Colonic mucosa (tissue), 4 donors: ENCODE measurements around the gene CAMKK2. TPM values are rescaled to one million over a fixed set of nuclear protein-coding genes. Genes with fewer than 3 reads are reported as not detected.

Experiments used
- DNase-seq: peaks from one replicate; pipeline ENCODE4 v3.0.0-alpha.2; 2020
- H3K27ac ChIP-seq: fragments of 200-600 bp; one replicate; pipeline ENCODE4 v1.8.0; 2021
- H3K27me3 ChIP-seq: fragments of 200-600 bp; one replicate; pipeline ENCODE4 v1.8.0; 2021
- H3K36me3 ChIP-seq: fragments of 200-600 bp; one replicate; pipeline ENCODE4 v1.8.0; 2021
- H3K4me1 ChIP-seq: fragments of 200-600 bp; one replicate; pipeline ENCODE4 v1.8.0; 2021; ENCODE audit warnings: mild to moderate bottlenecking
- H3K4me3 ChIP-seq: fragments of 200-600 bp; one replicate; pipeline ENCODE4 v1.8.0; 2021
- H3K9ac ChIP-seq, 2 donors: one replicate each; pipeline ENCODE4 v1.7.0; 2013; ENCODE audit warnings: control low read depth in 2 of 2, low read depth in 2 of 2, low read length in 2 of 2
- H3K9me3 ChIP-seq: fragments of 200-600 bp; one replicate; pipeline ENCODE4 v1.8.0; 2021
- intact Hi-C: fragments of 100-400 bp; cut with DNase I; formaldehyde crosslinking; loops from one replicate; pipeline ENCODE4 v1.14.1; 2022
- total RNA-seq, 2 donors: library from RNA; stranded (reverse); fragmentation: NEBNext Ultra II Directional in 1 of 2; extraction: Animal tissue kit (Norgen Biotek cat#: 25700) in 1 of 2; gene quantifications; one replicate each; pipeline ENCODE4 v1.2.1, GENCODE V29; 2021
- TF ChIP-seq, protein P1 (sequence below): fragments of 200-600 bp; IDR thresholded peaks from one replicate; pipeline ENCODE4 v1.8.0; 2022; ENCODE audit warnings: antibody characterized with exemption, mild to moderate bottlenecking
- donor health status: healthy.
- donor health status: DM: no; HTN: no; CAD: no.
- donor health status: DM: no; HTN: no; CAD: no.

Gene CAMKK2
- total RNA-seq, 2 donors from 2014 or later: 34.3 to 44.0 TPM

DNA sequence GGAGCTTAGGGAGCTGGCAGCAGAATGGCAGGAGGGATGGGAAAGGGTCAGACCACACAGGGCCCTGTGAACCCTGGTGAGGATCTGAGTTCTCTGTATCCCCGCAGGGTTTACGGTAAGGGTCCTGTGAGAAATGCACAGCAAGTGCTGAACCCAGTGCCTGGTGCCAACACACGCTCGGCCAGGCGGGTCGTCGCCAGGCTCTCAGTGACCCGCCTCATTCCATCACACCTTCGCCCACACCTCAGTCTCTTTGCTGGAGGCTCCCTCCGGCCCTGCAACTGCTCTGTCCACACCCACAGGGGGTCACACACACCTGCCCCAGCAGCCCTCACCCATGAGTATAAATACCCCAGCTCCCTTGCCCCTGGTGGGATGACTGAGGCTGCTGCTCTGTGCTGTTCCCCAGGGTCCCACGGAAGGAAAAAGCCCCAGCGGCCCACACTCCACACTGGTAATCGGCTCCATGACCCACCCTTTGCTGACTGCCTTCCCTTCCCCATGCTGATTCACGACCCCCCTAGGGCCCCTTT is 23.1 kb downstream of the CAMKK2 start:
- H3K4me3 ChIP-seq: no peak overlapping the region
- H3K27me3 ChIP-seq: no peaks in the 10 kb centered on the region
- H3K36me3 ChIP-seq: no peaks in the 10 kb centered on the region
- H3K27ac ChIP-seq: no peak overlapping the region
- no peak for DNase-seq
- H3K4me1 ChIP-seq: no peaks in the 10 kb centered on the region
- no peaks in the 10 kb centered on the region for H3K9me3 ChIP-seq
- intact Hi-C loops: no loop called here
- TF ChIP-seq, protein P1, sequence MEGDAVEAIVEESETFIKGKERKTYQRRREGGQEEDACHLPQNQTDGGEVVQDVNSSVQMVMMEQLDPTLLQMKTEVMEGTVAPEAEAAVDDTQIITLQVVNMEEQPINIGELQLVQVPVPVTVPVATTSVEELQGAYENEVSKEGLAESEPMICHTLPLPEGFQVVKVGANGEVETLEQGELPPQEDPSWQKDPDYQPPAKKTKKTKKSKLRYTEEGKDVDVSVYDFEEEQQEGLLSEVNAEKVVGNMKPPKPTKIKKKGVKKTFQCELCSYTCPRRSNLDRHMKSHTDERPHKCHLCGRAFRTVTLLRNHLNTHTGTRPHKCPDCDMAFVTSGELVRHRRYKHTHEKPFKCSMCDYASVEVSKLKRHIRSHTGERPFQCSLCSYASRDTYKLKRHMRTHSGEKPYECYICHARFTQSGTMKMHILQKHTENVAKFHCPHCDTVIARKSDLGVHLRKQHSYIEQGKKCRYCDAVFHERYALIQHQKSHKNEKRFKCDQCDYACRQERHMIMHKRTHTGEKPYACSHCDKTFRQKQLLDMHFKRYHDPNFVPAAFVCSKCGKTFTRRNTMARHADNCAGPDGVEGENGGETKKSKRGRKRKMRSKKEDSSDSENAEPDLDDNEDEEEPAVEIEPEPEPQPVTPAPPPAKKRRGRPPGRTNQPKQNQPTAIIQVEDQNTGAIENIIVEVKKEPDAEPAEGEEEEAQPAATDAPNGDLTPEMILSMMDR: no peak
- no peak overlapping the region for H3K9ac ChIP-seq

DNA sequence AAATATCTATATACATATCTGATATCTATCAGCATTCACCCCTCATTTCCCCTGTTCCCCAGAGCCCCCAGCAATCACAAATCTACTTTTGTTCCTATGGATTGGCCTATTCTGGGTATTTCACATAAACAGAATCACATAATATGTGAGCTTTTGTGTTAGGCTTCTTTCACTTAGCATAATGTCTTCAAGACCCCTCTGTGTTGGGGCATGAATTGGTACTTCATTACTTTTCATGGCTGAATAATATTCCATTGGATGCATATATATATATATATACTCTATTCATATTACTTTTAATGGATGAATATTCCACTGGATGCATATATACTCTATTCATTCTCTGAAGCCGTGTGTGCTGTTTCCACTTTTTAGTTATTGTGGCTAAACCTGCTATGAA is 28.7 kb downstream of the CAMKK2 start:
- no peak for DNase-seq
- Histone ChIP-seq H3K4me1 (no peaks in the 10 kb centered on the region), H3K9me3 (no peaks in the 10 kb centered on the region), H3K27ac (no peak overlapping the region), H3K36me3 (no peaks in the 10 kb centered on the region), H3K27me3 (no peaks in the 10 kb centered on the region), H3K4me3 (no peak overlapping the region), H3K9ac (no peak overlapping the region)
- intact Hi-C loops: no loop called here
- TF ChIP-seq, protein P1: no peak

DNA sequence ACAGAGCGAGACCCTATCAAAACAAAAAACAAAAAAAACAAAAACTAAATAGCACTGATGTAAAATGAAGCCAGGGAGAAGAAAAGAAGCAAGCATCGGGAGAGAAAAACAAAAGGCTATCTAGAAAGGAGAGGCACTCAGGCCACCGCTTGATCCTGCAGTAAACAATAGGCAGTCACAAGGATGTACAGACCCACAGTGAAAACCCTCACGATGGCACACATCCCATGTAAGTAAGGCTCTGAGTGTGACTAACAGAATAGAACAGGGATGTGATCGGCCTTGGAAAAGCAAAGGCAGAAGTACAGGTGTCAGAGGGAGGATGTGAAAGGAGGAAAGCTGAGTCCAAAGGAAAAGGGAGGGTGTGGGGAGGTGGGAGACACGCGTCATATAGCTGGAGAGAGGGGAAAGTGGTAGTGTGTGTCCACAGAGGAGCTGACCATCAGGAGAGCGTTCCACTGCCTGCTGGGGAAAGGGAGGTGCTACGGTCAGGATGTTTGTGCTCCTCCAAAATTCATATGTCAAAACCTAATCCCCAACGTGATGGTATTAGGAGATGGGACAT is 31.5 kb downstream of the CAMKK2 start:
- no peak for DNase-seq
- H3K27me3 ChIP-seq: no peaks in the 10 kb centered on the region
- TF ChIP-seq, protein P1: no peak
- H3K36me3 ChIP-seq: peaks cover 4% of the 10 kb centered on the region
- intact Hi-C loops: no loop called here
- no peaks in the 10 kb centered on the region for H3K4me1 ChIP-seq
- no peak overlapping the region for H3K9ac ChIP-seq
- H3K9me3 ChIP-seq: no peaks in the 10 kb centered on the region
- H3K4me3 ChIP-seq: no peak overlapping the region
- H3K27ac ChIP-seq: no peak overlapping the region

DNA sequence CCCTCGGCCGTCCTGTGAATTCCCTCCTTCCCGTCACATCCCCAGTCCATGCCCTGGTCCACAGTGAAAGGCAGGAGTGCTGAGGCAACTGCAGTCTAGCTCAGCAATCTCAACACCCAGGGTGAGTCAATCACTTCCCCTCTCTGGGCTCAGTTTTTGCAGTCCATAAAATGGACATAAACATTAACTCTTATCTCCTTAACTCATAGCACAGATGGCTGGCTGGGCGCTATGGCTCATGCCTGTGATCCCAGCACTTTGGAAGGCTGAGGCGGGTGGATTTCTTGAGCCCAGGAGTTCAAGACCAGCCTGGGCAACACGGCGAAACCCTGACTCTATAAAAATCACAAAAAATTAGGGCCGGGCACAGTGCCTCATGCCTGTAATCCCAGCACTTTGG is 32.4 kb downstream of the CAMKK2 start:
- H3K27ac ChIP-seq: no peak overlapping the region
- peaks cover 4% of the 10 kb centered on the region for H3K36me3 ChIP-seq
- H3K27me3 ChIP-seq: no peaks in the 10 kb centered on the region
- no peak for DNase-seq
- H3K9me3 ChIP-seq: no peaks in the 10 kb centered on the region
- H3K9ac ChIP-seq: no peak overlapping the region
- no peak overlapping the region for H3K4me3 ChIP-seq
- no peaks in the 10 kb centered on the region for H3K4me1 ChIP-seq
- TF ChIP-seq, protein P1: no peak
- intact Hi-C loops: no loop called here

DNA sequence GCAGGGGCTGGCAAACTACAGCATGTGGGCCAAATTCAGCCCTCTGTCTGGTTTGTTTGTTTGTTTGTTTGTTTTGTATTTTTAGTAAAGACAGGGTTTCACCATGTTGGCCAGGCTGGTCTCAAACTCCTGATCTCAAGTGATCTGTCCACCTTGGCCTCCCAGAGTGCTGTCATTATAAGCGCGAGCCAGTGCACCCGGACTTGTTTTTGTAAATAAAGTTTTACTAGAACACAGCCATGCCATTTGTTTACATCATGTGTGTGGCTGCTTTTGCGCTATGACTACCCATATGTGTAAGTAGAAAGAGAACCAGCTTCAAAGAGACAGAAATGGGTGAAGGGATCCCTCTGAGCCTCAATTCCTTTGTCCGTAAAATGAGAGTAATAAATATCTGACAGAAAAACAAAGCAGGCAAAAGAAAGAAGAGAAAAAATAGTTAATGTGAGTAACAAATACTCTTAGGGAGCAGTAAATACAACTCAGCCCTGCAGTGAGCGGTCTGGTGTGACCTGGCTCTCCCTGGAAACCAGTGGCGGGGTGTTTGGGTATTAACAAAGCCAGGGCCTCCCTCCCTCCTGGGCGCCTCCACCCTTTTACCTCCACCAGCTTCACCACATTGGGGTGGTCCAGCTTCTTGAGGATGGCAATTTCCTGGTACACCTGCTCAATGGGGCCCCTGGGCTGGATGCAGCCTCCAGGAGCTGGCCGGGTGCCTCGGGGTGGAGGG is 33.1 kb downstream of the CAMKK2 start:
- no peaks in the 10 kb centered on the region for H3K27me3 ChIP-seq
- no peak for DNase-seq
- no peak overlapping the region for H3K9ac ChIP-seq
- no peaks in the 10 kb centered on the region for H3K9me3 ChIP-seq
- H3K27ac ChIP-seq: no peak overlapping the region
- H3K4me1 ChIP-seq: no peaks in the 10 kb centered on the region
- intact Hi-C loops: no loop called here
- peaks cover 4% of the 10 kb centered on the region for H3K36me3 ChIP-seq
- TF ChIP-seq, protein P1: no peak
- no peak overlapping the region for H3K4me3 ChIP-seq
